Right atrium auricular region (tissue), 2 donors: ENCODE results near the gene NXPH1. TPM values are rescaled to one million over a fixed set of nuclear protein-coding genes. Genes with fewer than 3 reads are reported as not detected.

ENCODE experiments used
- DNase-seq: peaks from one replicate; pipeline ENCODE4 v3.0.0-alpha.2; 2019; ENCODE audit warnings: low spot score
- H3K27ac ChIP-seq, 2 donors: fragments of 200-600 bp; sonication (generic); 1 replicate in 1 of 2; 2 replicates in 1 of 2; pipeline ENCODE4 v1.5.1; 2016 to 2019
- H3K27me3 ChIP-seq, 2 donors: fragments of 200-600 bp; sonication (generic); one replicate each; pipeline versions ENCODE4 v1.5.1 to v1.6.0; 2017 to 2019
- H3K36me3 ChIP-seq: fragments of 200-600 bp; sonication (generic); one replicate; pipeline ENCODE4 v1.5.1; 2016
- H3K4me1 ChIP-seq, 2 donors: fragments of 200-600 bp; sonication (generic); one replicate each; pipeline versions ENCODE4 v1.5.1 to v1.6.0; 2017 to 2019
- H3K4me3 ChIP-seq, 2 donors: fragments of 200-600 bp; sonication (generic); 1 replicate in 1 of 2; 2 replicates in 1 of 2; pipeline ENCODE4 v1.5.1; 2017 to 2019; ENCODE audit warnings: mild to moderate bottlenecking in 1 of 2, moderate library complexity in 1 of 2
- H3K9me3 ChIP-seq, 2 donors: fragments of 200-600 bp; sonication (generic); one replicate each; pipeline ENCODE4 v1.5.1; 2019
- total RNA-seq, 2 donors: library from RNA; depleted of rRNA; stranded (reverse); fragments of >200 nt; gene quantifications; one replicate each; pipeline ENCODE4 v1.1.0, GENCODE V29; 2016
- TF ChIP-seq, protein P1 (sequence below), 2 donors: fragments of 200-600 bp; sonication (generic); IDR thresholded peaks; one replicate each; pipeline ENCODE4 v1.5.1; 2019; ENCODE audit warnings: antibody characterized with exemption in 2 of 2

NXPH1 gene
- total RNA-seq, 2 donors from 2014 or later, result not detected

DNA sequence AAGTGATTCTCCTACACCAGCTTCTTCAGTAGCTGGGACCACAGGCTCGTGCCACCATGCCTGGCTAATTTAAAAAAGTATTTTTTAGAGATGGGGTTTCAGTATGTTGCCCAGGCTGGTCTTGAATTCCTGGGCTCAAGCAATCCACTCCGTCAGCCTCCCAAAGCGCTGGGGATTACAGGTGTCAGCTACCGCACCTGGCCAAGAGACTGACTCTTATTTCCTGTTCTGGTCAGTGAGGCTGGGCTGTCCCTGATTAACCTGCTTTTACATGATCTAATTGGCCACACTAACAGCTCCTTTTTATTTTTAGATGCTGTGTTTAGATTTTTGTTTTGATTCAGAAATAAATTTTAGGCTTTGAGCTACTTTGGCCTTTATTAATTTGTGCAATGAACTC, 203.9 kb downstream of the NXPH1 start:
- no peaks in the 10 kb centered on the region for H3K9me3 ChIP-seq
- no peaks in the 10 kb centered on the region for H3K4me1 ChIP-seq
- DNase-seq, result no peak
- no peak overlapping the region for H3K4me3 ChIP-seq
- H3K27me3 ChIP-seq, result no peaks in the 10 kb centered on the region
- TF ChIP-seq, protein P1, sequence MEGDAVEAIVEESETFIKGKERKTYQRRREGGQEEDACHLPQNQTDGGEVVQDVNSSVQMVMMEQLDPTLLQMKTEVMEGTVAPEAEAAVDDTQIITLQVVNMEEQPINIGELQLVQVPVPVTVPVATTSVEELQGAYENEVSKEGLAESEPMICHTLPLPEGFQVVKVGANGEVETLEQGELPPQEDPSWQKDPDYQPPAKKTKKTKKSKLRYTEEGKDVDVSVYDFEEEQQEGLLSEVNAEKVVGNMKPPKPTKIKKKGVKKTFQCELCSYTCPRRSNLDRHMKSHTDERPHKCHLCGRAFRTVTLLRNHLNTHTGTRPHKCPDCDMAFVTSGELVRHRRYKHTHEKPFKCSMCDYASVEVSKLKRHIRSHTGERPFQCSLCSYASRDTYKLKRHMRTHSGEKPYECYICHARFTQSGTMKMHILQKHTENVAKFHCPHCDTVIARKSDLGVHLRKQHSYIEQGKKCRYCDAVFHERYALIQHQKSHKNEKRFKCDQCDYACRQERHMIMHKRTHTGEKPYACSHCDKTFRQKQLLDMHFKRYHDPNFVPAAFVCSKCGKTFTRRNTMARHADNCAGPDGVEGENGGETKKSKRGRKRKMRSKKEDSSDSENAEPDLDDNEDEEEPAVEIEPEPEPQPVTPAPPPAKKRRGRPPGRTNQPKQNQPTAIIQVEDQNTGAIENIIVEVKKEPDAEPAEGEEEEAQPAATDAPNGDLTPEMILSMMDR (IDR thresholded peaks at IDR 0.05), result no peak
- H3K36me3 ChIP-seq, result no peaks in the 10 kb centered on the region
- H3K27ac ChIP-seq, result no peak overlapping the region

DNA sequence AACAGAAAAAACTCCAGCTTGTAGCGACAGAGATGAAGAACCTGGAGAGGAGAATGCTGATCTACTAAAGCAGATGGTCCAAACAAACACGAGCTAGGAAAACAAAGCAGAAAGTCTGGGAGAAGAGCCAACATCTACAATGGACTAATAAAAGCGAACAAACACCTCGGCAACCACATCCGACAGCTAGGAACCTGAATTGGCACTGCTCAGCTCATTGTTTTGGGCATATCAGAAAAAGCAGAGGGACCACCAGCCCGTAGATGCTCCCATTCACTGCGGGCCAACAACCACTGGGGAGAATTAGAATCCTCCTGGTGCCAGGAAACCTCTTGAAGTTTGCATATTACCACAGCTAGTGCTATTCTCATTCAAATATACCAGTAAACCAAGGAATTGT, 204.7 kb downstream of the NXPH1 start:
- Histone ChIP-seq H3K4me3 (no peak overlapping the region), H3K36me3 (no peaks in the 10 kb centered on the region), H3K9me3 (no peaks in the 10 kb centered on the region), H3K27ac (no peak overlapping the region), H3K4me1 (no peaks in the 10 kb centered on the region), H3K27me3 (no peaks in the 10 kb centered on the region)
- no peak for DNase-seq
- TF ChIP-seq, protein P1 (IDR thresholded peaks at IDR 0.05), result no peak

DNA sequence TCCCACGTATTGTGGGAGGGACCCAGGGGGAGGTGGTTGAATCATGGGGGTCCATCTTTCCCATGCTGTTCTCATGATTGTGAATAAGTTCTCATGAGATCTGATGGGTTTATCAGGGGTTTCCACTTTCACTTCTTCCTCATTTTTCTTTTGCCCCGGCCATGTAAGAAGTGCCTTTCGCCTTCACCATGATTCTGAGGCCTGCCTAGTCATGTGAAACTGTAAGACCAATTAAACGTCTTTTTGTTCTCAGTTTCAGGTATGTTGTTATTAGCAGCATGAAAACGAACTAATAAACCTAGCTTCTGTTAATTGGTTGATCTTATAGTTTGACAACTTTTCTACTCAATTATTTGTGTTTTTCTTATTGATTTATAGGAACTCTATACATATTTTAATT, 206.3 kb downstream of the NXPH1 start:
- TF ChIP-seq, protein P1 (IDR thresholded peaks at IDR 0.05), result no peak
- Histone ChIP-seq H3K36me3 (no peaks in the 10 kb centered on the region), H3K27ac (no peak overlapping the region), H3K4me1 (no peaks in the 10 kb centered on the region), H3K27me3 (no peaks in the 10 kb centered on the region), H3K9me3 (no peaks in the 10 kb centered on the region), H3K4me3 (no peak overlapping the region)
- no peak for DNase-seq

DNA sequence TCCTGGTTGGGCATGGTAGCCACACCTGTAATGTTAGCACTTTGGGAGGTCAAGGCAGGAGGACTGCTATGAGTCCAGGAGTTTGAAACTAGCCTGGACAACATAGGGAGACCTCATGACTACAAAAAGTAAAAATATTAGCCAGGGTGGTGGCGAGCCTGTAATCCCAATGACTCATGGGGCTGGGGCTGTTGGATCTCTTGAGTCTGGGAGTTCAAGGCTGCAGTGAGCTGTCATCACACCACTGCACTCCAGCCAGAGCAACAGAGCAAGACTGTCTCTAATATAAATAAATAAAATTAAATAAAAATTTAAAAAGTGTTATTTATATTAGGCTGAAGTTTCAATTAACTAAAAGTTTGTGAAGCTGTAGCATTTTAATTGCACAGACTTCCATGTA, 207.3 kb downstream of the NXPH1 start:
- Histone ChIP-seq H3K36me3 (no peaks in the 10 kb centered on the region), H3K27me3 (no peaks in the 10 kb centered on the region), H3K9me3 (no peaks in the 10 kb centered on the region), H3K4me3 (no peak overlapping the region), H3K4me1 (no peaks in the 10 kb centered on the region), H3K27ac (no peak overlapping the region)
- no peak for DNase-seq
- TF ChIP-seq, protein P1 (IDR thresholded peaks at IDR 0.05), result no peak

DNA sequence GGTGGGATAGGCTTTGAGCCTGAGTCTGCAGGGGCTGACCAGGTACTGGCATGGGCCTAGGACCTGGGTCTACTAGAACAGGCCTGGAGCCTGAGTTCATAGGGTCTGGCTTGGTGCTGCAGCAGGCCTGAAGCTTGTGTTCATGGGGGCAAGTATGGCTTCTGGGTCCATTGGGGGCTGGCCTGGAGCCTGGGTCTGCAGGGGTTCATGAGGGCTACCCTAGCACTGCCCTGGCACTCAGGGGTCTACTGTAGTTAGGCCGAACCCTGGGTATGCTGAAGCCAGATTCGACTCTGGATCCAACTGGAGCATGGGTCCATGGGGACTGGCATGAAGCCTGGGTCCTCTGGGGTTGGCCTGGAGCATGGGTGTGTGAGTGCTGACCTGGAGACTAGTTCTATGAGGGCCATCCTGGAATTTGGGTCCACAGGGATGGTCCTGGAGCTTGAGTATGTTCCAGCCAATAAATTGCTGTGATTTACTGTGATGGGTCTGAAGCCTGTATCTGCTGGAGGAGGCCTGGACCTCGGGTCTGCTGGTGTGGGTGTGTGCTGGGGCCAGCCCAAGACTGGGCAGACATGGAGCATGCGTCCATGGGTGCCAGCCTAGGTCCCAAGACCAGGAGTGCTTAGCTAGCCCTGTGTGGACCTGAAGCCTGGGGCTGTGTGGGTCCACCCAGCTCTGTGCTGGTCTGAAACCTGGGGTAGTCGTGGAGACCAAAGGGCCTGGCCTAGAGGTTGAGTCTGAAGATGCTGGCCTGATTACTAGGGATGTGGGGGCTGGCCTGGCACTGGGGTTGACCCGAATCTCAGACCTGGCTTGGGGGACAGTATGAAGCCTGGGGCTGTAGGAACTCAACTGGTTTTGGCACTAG, 235.5 kb downstream of the NXPH1 start:
- TF ChIP-seq, protein P1 (IDR thresholded peaks at IDR 0.05), result no peak
- no peaks in the 10 kb centered on the region for H3K27me3 ChIP-seq
- H3K27ac ChIP-seq, result no peak overlapping the region
- peaks cover 0 to 19% of the 10 kb centered on the region in 2 donors for H3K9me3 ChIP-seq
- no peak overlapping the region for H3K4me3 ChIP-seq
- DNase-seq, result no peak
- H3K4me1 ChIP-seq, result no peaks in the 10 kb centered on the region
- no peaks in the 10 kb centered on the region for H3K36me3 ChIP-seq

DNA sequence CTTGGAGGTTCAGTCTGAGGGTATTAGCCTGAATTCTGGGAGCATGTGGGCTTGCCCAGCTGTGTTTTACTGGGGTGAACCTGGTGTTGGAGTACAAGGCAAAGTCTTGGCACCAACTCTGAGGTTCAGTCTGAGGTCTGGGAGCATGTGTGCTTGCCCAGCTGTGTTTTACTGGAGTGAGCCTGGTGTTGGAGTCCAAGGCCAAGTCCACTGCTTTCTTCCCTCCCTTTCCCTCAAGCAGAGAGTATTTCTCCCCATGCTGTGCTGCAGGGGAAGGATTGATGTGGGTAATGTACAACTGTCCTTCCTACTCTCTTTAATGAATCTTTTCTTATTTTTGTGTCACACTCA, 236.1 kb downstream of the NXPH1 start:
- H3K9me3 ChIP-seq, result peaks cover 0 to 19% of the 10 kb centered on the region in 2 donors
- DNase-seq, result no peak
- TF ChIP-seq, protein P1 (IDR thresholded peaks at IDR 0.05), result no peak

More for the DNA sequence above, 236.1 kb downstream of the NXPH1 start:
- Histone ChIP-seq H3K4me3 (no peak overlapping the region), H3K36me3 (no peaks in the 10 kb centered on the region), H3K27ac (no peak overlapping the region), H3K4me1 (no peaks in the 10 kb centered on the region), H3K27me3 (no peaks in the 10 kb centered on the region)
